Measurements from ENCODE around the gene DNAJB6.

The DNAJB6 gene

GRCh38 chr7:157431173-157431950 lies 94.6 kb downstream of the DNAJB6 start:
- DNase-seq, result no peak

- no peak for DNase-seq
Observed at GRCh38 chr7:157431951-157432540, 95.2 kb downstream of the DNAJB6 start.

- DNase-seq, result no peak
Observed at GRCh38 chr7:157432541-157432956, 95.7 kb downstream of the DNAJB6 start.

GRCh38 chr7:157432957-157433576 lies 96.3 kb downstream of the DNAJB6 start:
- DNase-seq, result peak; percentile 81

GRCh38 chr7:157433628-157434027 lies 96.8 kb downstream of the DNAJB6 start:
- no peak for DNase-seq

- no peak for DNase-seq
Observed at GRCh38 chr7:157434231-157434630, 97.4 kb downstream of the DNAJB6 start.

GRCh38 chr7:157434701-157435100 lies 97.9 kb downstream of the DNAJB6 start:
- no peak for DNase-seq

GRCh38 chr7:157436076-157436475 lies 99.3 kb downstream of the DNAJB6 start:
- DNase-seq, result no peak

- no peak for DNase-seq
Observed at GRCh38 chr7:157436763-157437480, 100.1 kb downstream of the DNAJB6 start.

GRCh38 chr7:157437519-157438061 lies 100.8 kb downstream of the DNAJB6 start:
- no peak for DNase-seq

- no peak for DNase-seq
Observed at GRCh38 chr7:157438121-157439025, 101.6 kb downstream of the DNAJB6 start.

GRCh38 chr7:157439149-157439548 lies 102.3 kb downstream of the DNAJB6 start:
- no peak for DNase-seq

GRCh38 chr7:157439761-157440160 lies 103.0 kb downstream of the DNAJB6 start:
- no peak for DNase-seq

GRCh38 chr7:157440346-157441022 lies 103.7 kb downstream of the DNAJB6 start:
- DNase-seq, result no peak

- no peak for DNase-seq
Observed at GRCh38 chr7:157441023-157441399, 104.2 kb downstream of the DNAJB6 start.

- no peak for DNase-seq
Observed at GRCh38 chr7:157442456-157442855, 105.7 kb downstream of the DNAJB6 start.

GRCh38 chr7:157442993-157443831 lies 106.4 kb downstream of the DNAJB6 start:
- DNase-seq, result no peak

- DNase-seq, result no peak
Observed at GRCh38 chr7:157444011-157444842, 107.4 kb downstream of the DNAJB6 start.

- no peak for DNase-seq
Observed at GRCh38 chr7:157444843-157445135, 108.0 kb downstream of the DNAJB6 start.

All from activated CD8-positive, alpha-beta memory T cell treated with anti-CD3 and anti-CD28 coated beads, Interleukin-2, amount 50 U/mL, for 48 hours (primary cell).